K562 treated with DMSO at 1 percent for 12 hours (cell line): ENCODE measurements around the gene RAB34. TPM values are rescaled to one million over a fixed set of nuclear protein-coding genes. Genes with fewer than 3 reads are reported as not detected.

Source experiments
- total RNA-seq: library from RNA; unstranded; fragments of 300-600 nt; gene quantifications from 2 replicates; pipeline ENCODE4 v1.2.3, GENCODE V29; 2022; ENCODE audit not compliant: insufficient read depth

Gene RAB34
- not detected in 2 replicates for total RNA-seq

GRCh38 chr17:28717578-28718332 is at the start of gene RAB34:
RAB34 (minus strand) TSS chr17:28717868; CDS start chr17:28717266, 602 bp downstream.

GRCh38 chr17:28743243-28744103 is 25.8 kb upstream of the RAB34 start, which contains the start of gene TRAF4:
TRAF4 (plus strand) TSS chr17:28744011; CDS start chr17:28744113, 102 bp downstream.

GRCh38 chr17:28728364-28729200 is 10.9 kb upstream of the RAB34 start, which contains the start of gene NEK8:
NEK8 (plus strand) TSS chr17:28728788; CDS start chr17:28728814, 26 bp downstream.

GRCh38 chr17:28726226-28726626 is 8.6 kb upstream of the RAB34 start, which contains the start of gene TLCD1:
TLCD1 (minus strand) TSS chr17:28726233; CDS start chr17:28726097, 136 bp downstream.

GRCh38 chr17:28711723-28712031 is 6.0 kb downstream of the RAB34 start, which contains the start of gene PROCA1:
PROCA1 (minus strand) TSS chr17:28711888; CDS start chr17:28711660, 228 bp downstream.

Other genes with a start within 250 kb of the RAB34 start
- not detected in 2 replicates for gene SLC13A2, start 244.2 kb downstream of the RAB34 start, total RNA-seq
- gene FOXN1, start 211.5 kb downstream of the RAB34 start, total RNA-seq = not detected in 2 replicates
- 39.8 and 45.5 TPM in 2 replicates for gene UNC119, start 165.2 kb downstream of the RAB34 start, total RNA-seq
- 53.7 and 110 TPM in 2 replicates for gene PIGS, start 146.3 kb downstream of the RAB34 start, total RNA-seq
- gene ALDOC, start 141.0 kb downstream of the RAB34 start, total RNA-seq = 40.3 and 62.1 TPM in 2 replicates
- 98.4 and 152 TPM in 2 replicates for gene SPAG5, start 118.8 kb downstream of the RAB34 start, total RNA-seq
- 4.1 and 22.2 TPM in 2 replicates for gene RSKR, start 103.7 kb downstream of the RAB34 start, total RNA-seq
- gene BLTP2, start 72.7 kb downstream of the RAB34 start, total RNA-seq = 18.5 and 92.2 TPM in 2 replicates
- gene SDF2, start 56.0 kb downstream of the RAB34 start, total RNA-seq = 70.9 and 90.0 TPM in 2 replicates
- gene SUPT6H, start 55.7 kb downstream of the RAB34 start, total RNA-seq = 29.5 and 79.1 TPM in 2 replicates
- 3.8 and 8.4 TPM in 2 replicates for gene PROCA1, start 6.0 kb downstream of the RAB34 start, total RNA-seq
- 2,324 and 3,638 TPM in 2 replicates for gene RPL23A, start 2.1 kb upstream of the RAB34 start, total RNA-seq
- 7.9 and 10.9 TPM in 2 replicates for gene TLCD1, start 8.4 kb upstream of the RAB34 start, total RNA-seq
- 2.8 and 3.3 TPM in 2 replicates for gene NEK8, start 10.9 kb upstream of the RAB34 start, total RNA-seq
- gene TRAF4, start 26.1 kb upstream of the RAB34 start, total RNA-seq = 104 and 114 TPM in 2 replicates
- 6.6 and 34.6 TPM in 2 replicates for gene FAM222B, start 124.9 kb upstream of the RAB34 start, total RNA-seq
- 74.7 and 97.3 TPM in 2 replicates for gene ERAL1, start 137.1 kb upstream of the RAB34 start, total RNA-seq
- 151 and 177 TPM in 2 replicates for gene FLOT2, start 179.9 kb upstream of the RAB34 start, total RNA-seq
- 38.6 TPM in 2 replicates for gene DHRS13, start 185.2 kb upstream of the RAB34 start, total RNA-seq
- gene PHF12, start 233.7 kb upstream of the RAB34 start, total RNA-seq = 18.9 and 26.7 TPM in 2 replicates